Measurements from ENCODE around the gene MRPL12.
"Not testable (repeated sequence)": the region's sequence is repeated elsewhere in the genome, so short reads cannot be mapped to it uniquely, and the experiment has no call there.

The MRPL12 gene

DNA sequence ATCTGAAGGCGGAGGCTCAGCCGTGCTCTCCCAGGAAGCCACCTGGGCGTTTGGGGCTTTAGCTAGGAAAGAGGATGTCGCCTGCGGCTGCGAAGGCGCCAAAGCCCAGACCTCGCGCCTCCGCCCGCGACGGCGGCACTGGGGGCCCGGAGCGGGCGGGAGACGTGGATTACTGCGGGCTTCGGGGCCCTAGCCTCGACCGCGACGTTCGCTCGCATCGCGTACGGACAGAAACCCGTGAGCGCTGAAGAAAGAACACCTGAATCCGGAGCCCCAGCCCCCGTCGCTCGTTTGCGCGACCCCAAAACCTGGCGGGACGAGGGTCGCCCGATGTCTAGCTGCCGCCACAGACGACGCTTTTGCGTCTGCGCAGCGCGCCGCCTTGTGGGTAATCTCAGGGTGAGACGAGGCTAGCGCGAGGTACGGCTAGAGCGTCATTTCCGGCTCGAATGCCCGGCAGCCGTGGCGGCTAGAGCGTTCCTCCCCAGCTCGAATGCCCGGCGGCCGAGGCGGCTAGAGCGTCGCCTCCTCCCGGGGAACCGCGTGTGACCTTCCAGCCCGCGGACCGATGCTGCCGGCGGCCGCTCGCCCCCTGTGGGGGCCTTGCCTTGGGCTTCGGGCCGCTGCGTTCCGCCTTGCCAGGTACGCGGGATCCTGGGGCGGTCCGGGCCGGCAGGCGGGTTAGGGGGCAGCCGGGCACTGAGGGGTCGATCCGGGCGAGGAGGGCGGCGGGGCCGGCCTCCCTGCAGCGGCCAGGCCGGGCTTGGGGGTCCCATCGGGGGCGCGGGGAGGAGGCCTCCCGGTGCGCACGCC is at the start of gene MRPL12:
TSS of gene MRPL12 (plus strand) at position 434 of the 813 bp plus-strand sequence. CDS start at position 569, 135 bp downstream.
- peak; percentile 96 for DNase-seq (ENCODE audit: low spot score)

DNA sequence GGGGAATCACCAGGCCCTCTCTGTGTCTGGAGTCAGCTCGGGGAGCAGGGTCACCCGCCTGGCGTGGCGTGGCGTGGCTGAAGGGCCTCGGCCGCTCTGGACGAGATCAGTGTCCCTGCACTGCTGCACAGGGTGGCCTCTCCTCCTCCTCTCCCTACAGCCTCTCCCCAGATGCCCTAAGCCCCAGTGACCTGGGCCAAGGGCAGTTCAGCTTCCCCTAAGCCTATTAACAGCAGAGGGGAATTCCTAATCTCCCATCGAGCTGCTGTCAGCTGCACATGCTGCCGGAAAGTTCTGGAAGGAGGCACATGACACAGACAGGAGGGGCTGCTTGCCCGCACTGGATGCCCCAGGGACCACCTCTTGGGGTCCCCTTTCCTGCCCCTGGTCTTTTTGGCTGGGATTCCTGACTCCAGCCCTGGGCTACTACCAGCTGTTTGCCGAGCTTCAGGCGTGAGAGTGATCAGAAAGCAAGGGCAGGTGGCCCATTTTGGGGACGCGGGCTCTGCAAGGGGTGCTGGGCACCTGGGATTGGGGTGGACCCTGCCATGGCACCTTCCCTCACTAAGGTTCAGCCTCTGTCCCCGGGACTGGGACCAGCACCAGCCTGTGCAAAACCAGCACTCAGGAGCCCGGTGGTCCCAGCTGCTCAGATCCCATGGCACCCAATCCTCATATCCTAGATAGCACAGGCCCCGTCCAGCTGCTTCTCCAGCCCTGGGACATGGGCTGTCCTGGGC is 47.6 kb upstream of the MRPL12 start:
- no peak for DNase-seq (ENCODE audit: low spot score)

DNA sequence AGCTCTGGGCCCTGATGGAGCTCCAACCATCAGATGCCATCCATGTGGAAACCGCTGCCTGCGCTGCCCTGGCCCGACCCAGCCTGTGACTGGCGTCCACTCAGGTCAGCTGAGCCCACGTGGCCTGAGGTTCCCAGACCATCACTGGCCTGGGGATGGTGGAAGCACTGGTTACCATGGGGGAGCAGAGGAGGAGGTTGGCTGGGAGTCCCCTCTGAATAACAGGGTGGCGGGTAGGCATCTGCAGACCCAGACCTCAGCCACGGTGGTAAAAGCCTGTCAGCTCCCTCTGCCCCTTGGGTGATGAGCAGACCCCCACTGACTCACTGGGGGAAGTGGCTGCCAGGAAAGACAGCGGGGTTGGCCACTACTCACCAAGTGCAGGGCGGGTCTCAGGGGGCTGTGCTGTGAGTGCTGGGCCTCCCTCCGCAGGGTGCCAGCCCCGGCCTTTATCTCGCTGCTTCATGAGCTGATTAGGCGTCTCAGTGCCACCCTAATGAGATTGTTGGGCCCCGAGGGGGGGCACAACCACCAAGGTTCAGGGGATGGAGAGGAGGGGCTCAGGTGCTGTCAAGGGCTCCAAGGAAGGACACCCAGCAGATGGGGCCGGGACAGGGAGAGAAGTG is 46.9 kb upstream of the MRPL12 start, which contains the start of gene PDE6G:
TSS of gene PDE6G (minus strand) at position 425 of the 626 bp plus-strand sequence. CDS start 3,237 bp downstream, outside the sequence.
- DNase-seq (ENCODE audit: low spot score), result no peak

DNA sequence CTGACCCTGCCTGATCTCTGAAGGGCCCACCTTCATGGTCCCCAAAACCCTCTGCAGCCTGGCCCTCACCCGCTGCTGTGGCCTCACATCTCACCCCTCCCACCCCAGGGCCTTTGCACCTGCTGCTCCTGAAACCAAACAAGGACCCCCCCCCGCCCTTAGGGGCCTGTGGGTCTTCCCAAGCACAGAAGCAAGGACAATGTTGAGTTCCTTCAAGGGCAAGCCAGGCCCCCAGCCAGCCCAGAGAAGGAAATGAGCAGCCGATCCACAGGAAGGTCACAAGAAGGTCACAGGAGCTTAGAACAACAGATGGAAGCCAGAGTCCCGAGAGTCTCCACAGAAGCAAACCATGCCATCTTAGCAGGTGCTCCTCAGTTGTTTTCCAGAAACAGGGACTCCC is 46.3 kb upstream of the MRPL12 start:
- no peak for DNase-seq (ENCODE audit: low spot score)

DNA sequence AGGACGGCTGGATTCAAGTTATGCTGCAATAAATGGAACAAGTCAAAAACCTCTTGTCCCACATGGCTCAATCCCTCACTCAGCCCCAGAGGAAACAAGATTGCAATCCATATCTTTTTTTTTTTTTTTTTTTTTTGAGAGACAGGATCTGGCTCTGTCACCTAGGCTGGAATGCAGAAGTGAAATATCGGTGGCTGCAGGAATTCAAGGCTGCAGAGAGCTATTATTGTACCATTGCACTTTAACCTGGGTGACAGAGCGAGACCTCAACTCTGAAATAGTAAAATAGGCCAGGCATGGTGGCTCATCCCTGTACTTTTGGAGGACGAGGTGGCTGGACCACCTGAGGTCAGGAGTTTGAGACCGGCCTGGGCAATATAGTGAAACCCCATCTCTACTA is 44.1 kb upstream of the MRPL12 start:
- no peak for DNase-seq (ENCODE audit: low spot score)

DNA sequence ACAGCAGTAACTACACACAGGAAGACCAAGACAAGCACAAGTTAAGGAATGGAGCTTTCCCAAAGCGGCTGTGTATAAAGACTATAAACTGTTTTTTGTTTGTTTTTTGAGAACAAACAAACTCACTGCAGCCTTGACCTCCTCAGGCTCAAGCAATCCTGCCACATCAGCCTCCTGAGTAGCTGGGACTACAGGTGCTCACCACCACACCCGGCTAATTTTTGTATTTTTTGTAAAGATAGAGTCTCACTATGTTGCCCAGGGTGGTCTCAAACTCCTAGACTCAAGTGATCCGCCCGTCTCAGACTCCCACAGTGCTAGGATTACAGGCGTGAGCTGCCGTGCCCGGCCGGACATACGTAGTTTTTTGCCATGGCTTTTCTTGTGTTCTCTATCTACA is 42.7 kb upstream of the MRPL12 start:
- no peak for DNase-seq (ENCODE audit: low spot score)

DNA sequence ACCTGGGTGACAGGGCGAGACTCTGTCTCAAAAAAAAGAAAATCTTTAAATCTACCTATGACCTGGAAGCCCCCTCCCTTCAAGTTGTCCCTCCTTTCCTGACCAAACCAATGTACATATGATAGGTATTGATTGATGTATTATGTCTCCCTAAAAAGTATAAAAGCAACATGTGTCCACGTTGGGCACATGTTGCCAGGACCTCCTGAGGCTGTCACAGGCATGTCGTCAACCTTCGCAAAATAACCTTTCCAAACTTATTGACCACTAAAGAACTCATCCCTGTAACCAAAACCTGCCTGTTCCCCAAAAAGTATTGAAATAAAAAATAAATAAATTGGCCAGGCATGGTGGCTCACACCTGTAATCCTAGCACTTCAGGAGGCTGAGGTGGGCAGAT is 41.2 kb upstream of the MRPL12 start:
- no peak for DNase-seq (ENCODE audit: low spot score)

DNA sequence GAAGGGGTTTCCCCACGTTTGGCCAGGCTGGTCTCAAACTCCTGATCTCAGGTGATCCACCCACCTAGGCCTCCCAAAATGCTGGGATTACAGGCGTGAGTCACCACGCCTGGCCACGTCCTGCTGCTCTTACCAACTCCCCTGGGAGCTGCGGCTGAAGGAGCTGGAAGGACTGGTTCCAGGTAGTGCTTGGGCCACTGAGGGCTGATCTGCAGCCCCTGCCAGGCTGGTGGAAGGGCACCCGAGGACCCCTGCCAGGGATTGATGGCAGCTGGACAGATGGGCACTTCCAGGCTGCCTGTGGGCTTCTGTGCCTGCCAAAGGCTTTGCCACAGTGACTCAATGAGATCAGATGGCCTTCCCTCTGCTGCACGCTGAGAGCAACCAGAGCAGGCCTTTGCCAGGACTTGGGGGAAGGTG is 39.1 kb upstream of the MRPL12 start:
- DNase-seq (ENCODE audit: low spot score), result no peak

DNA sequence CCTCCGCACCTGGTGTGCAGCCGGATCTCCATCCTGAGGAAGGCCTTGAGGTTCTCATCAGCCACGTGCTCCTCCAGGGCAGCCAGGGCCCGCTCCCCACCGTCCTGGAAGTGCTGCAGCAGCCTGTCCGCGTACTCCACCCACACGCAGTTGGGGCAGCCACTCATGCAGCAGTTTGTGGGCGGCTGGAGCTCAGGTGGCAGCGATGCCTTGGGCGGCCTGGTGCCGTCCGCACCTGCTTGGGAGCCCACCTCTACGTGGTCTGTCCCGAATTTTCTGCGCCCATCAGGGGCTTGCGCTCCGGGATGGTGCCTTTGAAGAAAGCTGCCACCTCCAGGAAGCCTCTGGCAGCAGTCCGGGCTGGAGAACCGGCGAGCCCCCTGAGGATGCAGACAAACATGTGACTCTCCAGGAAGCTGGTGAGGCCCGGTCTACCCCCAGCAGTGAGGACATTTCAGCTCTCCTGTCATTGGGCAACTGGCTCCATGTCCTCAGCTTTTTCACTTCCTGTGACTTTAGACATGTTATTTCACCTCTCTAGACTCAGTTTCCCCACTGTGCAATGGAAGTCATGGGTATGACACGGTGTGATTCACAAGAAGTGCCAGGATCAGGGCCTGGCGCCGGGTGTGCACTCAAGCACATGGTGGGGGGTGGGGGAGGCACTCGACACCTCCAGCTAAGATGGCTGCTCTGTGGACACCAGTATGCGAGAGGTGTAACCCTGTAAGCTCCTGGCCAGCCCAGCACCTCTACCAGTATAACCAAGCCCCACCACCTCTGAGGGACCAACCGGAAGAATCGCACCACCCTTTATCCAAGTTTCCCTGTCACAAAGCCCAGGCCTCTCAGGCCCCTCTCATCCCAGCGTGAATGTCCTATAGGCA is 37.7 kb upstream of the MRPL12 start:
- DNase-seq (ENCODE audit: low spot score), result no peak

DNA sequence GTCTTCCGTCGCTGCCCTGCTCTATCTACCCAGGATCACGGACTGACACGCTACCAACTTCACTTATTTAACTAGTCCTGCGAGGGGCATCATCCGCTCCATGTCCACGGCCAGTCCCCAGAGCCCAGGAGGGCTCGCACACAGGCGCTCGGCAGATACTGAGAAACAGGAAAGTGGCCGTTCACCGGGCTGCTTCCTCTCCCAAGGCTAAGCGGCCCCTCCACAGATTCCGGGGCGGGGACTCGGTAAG is 37.1 kb upstream of the MRPL12 start:
- no peak for DNase-seq (ENCODE audit: low spot score)

DNA sequence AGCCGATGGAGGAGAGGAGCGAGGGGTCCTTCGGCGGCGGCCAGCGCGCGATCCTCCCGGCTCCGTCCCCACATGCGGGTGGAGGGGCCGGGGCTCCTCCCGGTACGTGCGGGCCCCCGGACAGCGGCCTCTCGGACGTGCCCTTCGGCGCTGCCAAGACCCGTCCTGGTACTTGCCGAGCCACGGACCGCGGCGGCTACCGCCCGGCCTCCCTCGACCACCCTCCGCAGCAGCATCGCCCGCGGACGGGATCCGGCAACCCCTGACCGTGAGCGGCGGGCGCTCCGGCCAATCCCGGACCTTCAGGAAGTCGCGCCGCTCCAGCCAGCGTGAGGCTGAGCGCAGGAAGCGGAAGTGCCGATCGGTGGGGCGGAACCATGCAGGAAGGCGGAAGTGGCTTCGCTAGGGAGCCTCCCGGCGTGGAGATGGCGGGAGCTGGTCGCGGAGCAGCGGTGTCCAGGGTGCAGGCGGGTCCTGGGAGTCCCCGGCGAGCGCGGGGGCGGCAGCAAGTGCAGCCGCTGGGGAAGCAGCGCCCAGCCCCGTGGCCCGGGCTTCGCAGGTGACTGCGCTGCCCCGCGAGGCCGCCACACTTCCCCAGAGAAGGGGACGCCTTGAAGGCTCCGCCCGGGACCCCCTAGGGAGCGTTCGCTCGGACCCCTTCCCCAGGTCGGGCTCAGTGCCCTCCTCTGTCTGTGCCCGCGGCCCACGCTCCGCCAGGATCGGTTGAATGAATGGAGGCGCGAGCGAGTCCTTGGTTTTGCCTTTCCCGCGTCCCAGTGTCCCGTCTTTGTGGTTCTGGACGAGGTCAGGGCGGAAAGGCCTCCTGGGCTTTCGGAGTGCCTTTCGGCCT is 36.6 kb upstream of the MRPL12 start, which contains the start of the genes CCDC137 and OXLD1:
TSS of gene CCDC137 (plus strand) at position 396 of the 850 bp plus-strand sequence. CDS start at position 426, 30 bp downstream.
TSS of gene OXLD1 (minus strand) at position 264 of the 850 bp plus-strand sequence. CDS start at position 236, 28 bp downstream.
- peak; percentile 95 for DNase-seq (ENCODE audit: low spot score)

DNA sequence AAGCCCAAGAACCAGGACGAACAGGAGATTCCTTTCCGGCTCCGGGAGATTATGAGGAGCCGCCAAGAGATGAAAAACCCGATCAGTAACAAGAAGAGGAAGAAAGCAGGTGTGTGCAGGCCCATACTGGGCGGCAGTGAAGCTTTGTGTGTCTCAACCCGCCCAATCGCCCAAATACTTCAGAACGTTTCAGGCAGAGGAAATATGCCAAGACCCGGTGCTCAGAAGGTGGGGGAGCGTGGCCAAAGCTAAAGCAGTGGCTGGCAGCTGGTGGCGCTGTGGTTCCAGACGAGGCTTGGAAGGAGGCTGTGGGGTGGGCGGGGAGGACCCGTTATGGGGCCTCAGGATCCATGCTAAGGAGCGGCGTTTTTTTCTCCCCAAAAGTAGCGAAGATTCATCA is 35.4 kb upstream of the MRPL12 start:
- DNase-seq (ENCODE audit: low spot score), result no peak

DNA sequence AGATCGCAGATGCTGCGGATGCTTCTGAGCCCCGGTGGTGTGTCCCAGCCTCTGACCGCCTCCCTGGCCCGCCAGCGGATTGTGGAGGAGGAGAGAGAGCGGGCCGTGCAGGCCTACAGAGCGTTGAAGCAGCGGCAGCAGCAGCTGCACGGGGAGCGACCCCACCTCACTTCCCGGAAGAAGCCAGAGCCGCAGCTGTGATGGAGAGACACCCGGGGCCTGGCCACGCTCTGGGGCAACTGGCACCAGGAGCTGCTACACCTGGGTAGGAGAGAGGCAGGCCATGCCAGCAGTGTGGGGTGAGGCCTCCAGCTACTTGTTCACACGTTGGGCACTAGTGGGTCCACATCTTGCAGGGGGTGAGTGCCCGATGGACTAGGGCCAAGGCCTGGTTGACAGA is 30.7 kb upstream of the MRPL12 start:
- DNase-seq (ENCODE audit: low spot score), result no peak

DNA sequence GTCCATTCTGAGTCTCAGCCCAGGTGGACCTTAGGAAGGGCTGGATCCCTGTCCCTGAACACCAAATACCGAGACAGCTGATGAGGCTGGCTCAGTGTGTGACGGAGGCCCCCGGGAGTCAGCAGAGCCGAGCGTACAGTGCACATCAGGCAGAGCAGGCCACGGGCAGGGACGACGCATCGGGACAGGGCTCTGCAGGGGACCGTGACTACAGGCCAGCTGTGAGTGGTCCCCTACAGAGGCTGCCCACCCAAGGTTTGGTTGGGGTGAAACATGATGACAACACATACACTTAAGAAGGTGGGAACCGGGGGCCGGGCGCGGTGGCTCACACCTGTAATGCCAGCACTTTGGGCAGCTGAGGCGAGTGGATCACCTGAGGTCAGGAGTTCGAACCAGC is 30.2 kb upstream of the MRPL12 start:
- DNase-seq (ENCODE audit: low spot score), result no peak

DNA sequence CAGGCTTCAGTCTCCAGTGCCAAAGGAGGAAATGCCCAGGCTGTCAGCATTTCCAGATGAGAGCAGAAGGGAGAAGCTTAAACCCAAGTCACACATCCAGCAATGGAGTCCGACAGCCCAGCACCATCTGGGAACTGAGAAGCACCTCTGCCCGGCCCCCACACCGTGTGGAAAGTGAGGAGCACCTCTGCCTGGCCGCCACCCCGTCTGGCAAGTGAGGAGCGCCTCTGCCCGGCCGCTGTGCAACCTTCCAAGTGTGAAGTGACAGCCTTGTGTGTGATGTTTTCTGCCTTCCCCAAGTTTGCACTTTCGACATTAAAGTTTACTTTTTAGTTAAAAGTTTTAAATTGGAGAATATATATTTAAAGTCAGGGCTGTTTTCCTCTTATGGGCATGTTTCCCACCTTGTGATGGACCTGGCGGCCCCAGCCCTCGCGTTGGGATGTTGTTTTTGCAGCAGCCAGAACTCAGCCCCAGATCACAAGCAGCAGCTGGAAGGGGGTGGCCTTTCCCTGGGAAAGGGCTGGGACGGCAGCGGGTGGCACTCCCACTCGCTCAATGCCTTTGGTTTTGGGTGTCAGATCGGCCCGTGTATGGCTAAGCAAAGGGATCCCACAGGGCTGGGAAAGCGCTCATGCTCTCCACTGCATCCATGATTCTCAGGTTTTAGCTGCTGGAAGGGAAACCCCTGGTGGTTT is 29.5 kb upstream of the MRPL12 start:
- no peak for DNase-seq (ENCODE audit: low spot score)

DNA sequence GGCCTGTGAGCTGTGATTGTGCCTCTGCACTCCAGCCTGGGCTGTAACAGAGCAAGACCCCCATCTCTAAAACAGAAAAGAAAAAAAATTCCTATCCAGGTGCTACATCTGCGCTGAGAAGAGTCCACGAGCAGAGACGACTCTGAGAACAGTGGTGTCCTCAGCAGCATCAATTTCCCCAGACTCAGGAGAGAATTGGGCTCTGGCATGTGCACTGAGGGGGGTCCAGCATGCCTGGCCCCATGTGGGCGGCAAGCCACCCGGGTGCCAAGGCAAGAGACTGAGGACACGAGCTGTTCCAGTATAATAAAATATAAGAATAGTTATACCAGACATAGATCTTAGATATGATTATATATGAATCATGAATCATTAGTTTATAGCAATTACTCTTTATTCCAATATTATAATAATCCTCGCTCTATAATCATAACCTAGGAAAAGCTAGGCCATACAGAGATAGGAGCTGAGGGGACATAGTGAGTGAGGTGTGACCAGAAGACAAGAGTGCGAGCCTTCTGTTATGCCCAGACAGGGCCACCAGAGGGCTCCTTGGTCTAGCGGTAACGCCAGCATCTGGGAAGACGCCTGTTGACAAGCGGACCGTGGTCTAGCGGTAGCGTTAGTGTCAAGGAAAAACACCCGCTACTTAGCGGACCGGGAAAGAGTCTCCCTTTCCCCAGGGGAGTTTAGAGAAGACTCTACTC is 27.5 kb upstream of the MRPL12 start:
- DNase-seq (ENCODE audit: low spot score), result not testable (repeated sequence)

DNA sequence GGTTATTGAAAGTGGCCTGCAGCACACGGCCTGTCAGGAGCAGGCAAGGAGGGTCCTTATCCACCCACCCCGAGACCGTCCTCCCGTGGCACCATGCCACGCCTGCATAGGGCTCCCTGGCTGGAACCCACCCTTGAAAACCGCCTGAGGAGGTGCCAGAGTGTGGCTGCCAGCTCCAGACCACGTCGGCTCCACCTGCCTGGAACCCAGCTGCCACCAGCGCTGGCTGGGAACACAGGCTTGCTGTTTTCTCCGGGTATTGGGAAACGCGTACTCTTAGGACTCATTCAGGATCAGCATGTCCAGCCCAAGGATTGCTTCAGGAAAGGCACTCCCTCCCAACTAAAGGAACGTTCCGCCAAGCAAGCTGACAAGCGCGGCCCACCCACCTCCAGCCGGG is 26.3 kb upstream of the MRPL12 start:
- no peak for DNase-seq (ENCODE audit: low spot score)

DNA sequence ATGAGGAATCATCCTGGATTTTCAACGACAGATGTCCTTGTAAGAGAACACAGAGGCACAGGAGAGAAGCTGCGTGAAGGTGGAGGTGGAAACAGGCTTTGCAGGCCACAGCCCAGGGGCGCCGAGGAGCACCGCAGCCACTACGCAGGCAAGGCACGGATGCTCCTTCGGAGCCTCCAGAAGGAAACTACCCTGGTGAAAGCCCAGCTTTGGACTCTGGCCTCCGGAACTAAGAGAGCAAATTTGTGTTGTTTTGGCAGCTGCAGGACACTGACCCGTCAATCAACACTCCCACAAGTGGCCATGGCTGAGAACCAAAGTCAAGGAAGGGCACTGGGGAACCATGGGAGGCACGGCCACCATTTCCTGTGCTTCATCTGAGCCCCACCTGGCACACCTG is 23.0 kb upstream of the MRPL12 start:
- DNase-seq (ENCODE audit: low spot score), result no peak

DNA sequence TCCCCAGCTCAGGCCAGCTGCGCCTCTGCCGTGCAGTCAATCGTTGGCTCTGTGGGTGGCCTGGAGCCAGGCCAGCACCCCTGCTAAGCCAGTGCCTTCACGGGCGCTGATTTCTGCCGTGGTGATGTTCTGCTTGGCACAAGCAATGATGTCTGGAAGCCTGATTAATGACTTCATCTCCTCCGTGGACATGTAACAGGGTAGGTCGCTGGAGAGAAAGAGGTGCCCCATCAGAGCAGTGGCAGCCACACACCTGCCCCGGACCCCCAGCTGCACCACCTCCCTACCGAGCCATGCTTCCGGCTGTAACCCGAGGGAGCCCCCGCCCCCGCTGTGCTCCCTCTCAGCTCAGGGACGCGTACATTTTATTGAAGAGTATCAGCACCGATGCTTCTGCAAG is 21.5 kb upstream of the MRPL12 start:
- DNase-seq (ENCODE audit: low spot score), result no peak
